ENCODE results near the gene RPS19BP1.

The RPS19BP1 gene

GRCh38 chr22:39479254-39479653 lies 53.3 kb downstream of the RPS19BP1 start:
- no peak for TF ChIP-seq CTCF (IDR thresholded peaks at IDR 0.05; ENCODE audit: low read depth, low read length)
- H3K4me3 ChIP-seq (ENCODE audit: low read depth, low read length): no peak overlapping the region
